ENCODE measurements around the gene SSBP1. TPM values are rescaled to one million over a fixed set of nuclear protein-coding genes. Genes with fewer than 3 reads are reported as not detected.

The SSBP1 gene
- total and polyA plus RNA-seq, 4 donors = 68.0 to 147 (median 80.1) TPM

- no peaks in the 10 kb centered on the region for H3K36me3 ChIP-seq (ENCODE audit: control insufficient read depth in 4 of 4, insufficient read depth in 3 of 4, low read depth in 1 of 4, low read length in 3 of 4)
- H3K27me3 ChIP-seq (ENCODE audit: control insufficient read depth in 4 of 4, insufficient read depth in 4 of 4, low read length in 3 of 4) = no peaks in the 10 kb centered on the region
- H3K4me1 ChIP-seq (ENCODE audit: control insufficient read depth in 4 of 4, insufficient read depth in 4 of 4, low read length in 3 of 4) = no peaks in the 10 kb centered on the region
- no peak overlapping the region for H3K4me3 ChIP-seq (ENCODE audit: low read depth in 1 of 3, low read length in 3 of 3)
- TF ChIP-seq CTCF (IDR thresholded peaks at IDR 0.05; ENCODE audit: low read depth, low read length, missing input control) (no peak), YY1 (IDR thresholded peaks at IDR 0.05) (no peak), RAD21 (IDR thresholded peaks at IDR 0.05) (no peak), GABPA (IDR thresholded peaks at IDR 0.05 in 1 of 2, conservative IDR thresholded peaks at IDR 0.05 in 1 of 2) (no peak), HNF4A (conservative IDR thresholded peaks at IDR 0.05) (no peak), EGR1 (IDR thresholded peaks at IDR 0.05; ENCODE audit: low read depth in 2 of 2) (no peak), MAX (IDR thresholded peaks at IDR 0.05) (no peak), ZBTB33 (IDR thresholded peaks at IDR 0.05) (no peak), NR2F2 (IDR thresholded peaks at IDR 0.05) (no peak), REST (IDR thresholded peaks at IDR 0.05) (no peak), HNF4G (IDR thresholded peaks at IDR 0.05) (no peak), JUND (IDR thresholded peaks at IDR 0.05) (no peak), RXRA (IDR thresholded peaks at IDR 0.05) (no peak), ATF3 (IDR thresholded peaks at IDR 0.05) (no peak), TAF1 (conservative IDR thresholded peaks at IDR 0.05) (no peak), FOXA1 (IDR thresholded peaks at IDR 0.05) (no peak), SP1 (IDR thresholded peaks at IDR 0.05) (no peak), FOXA2 (IDR thresholded peaks at IDR 0.05) (no peak)
- H3K9ac ChIP-seq (ENCODE audit: low read depth in 1 of 2, low read length in 2 of 2) = no peak overlapping the region
- no peaks in the 10 kb centered on the region for H3K9me3 ChIP-seq (ENCODE audit: control insufficient read depth in 4 of 4, low read length in 3 of 4)
- 86% methylated on average over 6 of the region's 6 CpGs for WGBS
- no peak overlapping the region for H3K27ac ChIP-seq (ENCODE audit: low read depth in 1 of 2, low read length in 2 of 2)
- DNase-seq (ENCODE audit: low spot score) = no peak
These were observed 22.1 kb upstream of the SSBP1 start for GRCh38 chr7:141715794-141716689.

Data from liver (tissue), 9 donors.